Measurements from ENCODE around the gene LRRC3B. TPM values are rescaled to one million over a fixed set of nuclear protein-coding genes. Genes with fewer than 3 reads are reported as not detected.

Gene LRRC3B
- total RNA-seq, 2 donors from 2014 or later, result 0.03 TPM; not detected in 1

GRCh38 chr3:26648461-26648860 is 25.9 kb downstream of the LRRC3B start:
- no peaks in the 10 kb centered on the region for H3K36me3 Mint-ChIP-seq (ENCODE audit: low read depth)
- no peak overlapping the region for H3K4me3 Mint-ChIP-seq
- H3K9me3 Mint-ChIP-seq, result no peaks in the 10 kb centered on the region
- H3K4me1 Mint-ChIP-seq, result no peaks in the 10 kb centered on the region
- ATAC-seq (replicated peaks), result no peak
- H3K27me3 Mint-ChIP-seq, result peaks cover 3% of the 10 kb centered on the region
- no peak overlapping the region for H3K27ac Mint-ChIP-seq

GRCh38 chr3:26652164-26652563 is 29.6 kb downstream of the LRRC3B start:
- H3K36me3 Mint-ChIP-seq (ENCODE audit: low read depth), result no peaks in the 10 kb centered on the region
- H3K27ac Mint-ChIP-seq, result no peak overlapping the region
- H3K4me3 Mint-ChIP-seq, result no peak overlapping the region
- H3K27me3 Mint-ChIP-seq, result peaks cover 3% of the 10 kb centered on the region
- no peak for ATAC-seq (replicated peaks)
- no peaks in the 10 kb centered on the region for H3K4me1 Mint-ChIP-seq
- H3K9me3 Mint-ChIP-seq, result no peaks in the 10 kb centered on the region

GRCh38 chr3:26653811-26654425 is 31.3 kb downstream of the LRRC3B start:
- no peak for ATAC-seq (replicated peaks)
- Mint-ChIP-seq H3K27me3 (peaks cover 3% of the 10 kb centered on the region), H3K9me3 (no peaks in the 10 kb centered on the region), H3K4me1 (no peaks in the 10 kb centered on the region), H3K27ac (no peak overlapping the region), H3K36me3 (ENCODE audit: low read depth) (no peaks in the 10 kb centered on the region), H3K4me3 (no peak overlapping the region)

DNA sequence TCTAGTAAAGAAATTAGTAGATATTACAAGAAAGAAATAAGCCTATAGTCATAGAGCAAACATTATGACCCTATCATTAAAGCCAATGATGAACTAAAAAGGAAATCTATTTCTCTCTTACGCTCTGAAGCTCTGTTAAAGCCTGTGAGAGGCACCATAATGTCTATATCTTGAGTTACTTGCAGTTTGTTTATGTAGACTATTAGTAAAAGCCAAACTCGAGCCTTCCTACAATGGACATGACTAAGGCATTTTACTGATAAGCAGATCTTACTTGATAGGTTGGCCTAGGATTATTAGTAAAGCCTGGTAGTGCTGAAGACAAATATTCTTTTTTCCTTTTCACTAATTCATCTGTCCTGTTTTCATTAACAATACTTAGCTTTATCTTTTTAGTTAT is 32.7 kb downstream of the LRRC3B start:
- no peaks in the 10 kb centered on the region for H3K9me3 Mint-ChIP-seq
- no peak overlapping the region for H3K4me3 Mint-ChIP-seq
- no peaks in the 10 kb centered on the region for H3K36me3 Mint-ChIP-seq (ENCODE audit: low read depth)
- ATAC-seq (replicated peaks), result no peak
- peaks cover under 1% of the 10 kb centered on the region for H3K27me3 Mint-ChIP-seq
- H3K27ac Mint-ChIP-seq, result no peak overlapping the region
- H3K4me1 Mint-ChIP-seq, result no peaks in the 10 kb centered on the region

GRCh38 chr3:26657348-26657976 is 34.9 kb downstream of the LRRC3B start:
- H3K4me1 Mint-ChIP-seq, result no peaks in the 10 kb centered on the region
- H3K4me3 Mint-ChIP-seq, result no peak overlapping the region
- no peaks in the 10 kb centered on the region for H3K9me3 Mint-ChIP-seq
- no peak overlapping the region for H3K27ac Mint-ChIP-seq
- no peaks in the 10 kb centered on the region for H3K27me3 Mint-ChIP-seq
- H3K36me3 Mint-ChIP-seq (ENCODE audit: low read depth), result no peaks in the 10 kb centered on the region
- ATAC-seq (replicated peaks), result no peak

GRCh38 chr3:26668171-26668570 is 45.6 kb downstream of the LRRC3B start:
- ATAC-seq (replicated peaks), result no peak
- H3K36me3 Mint-ChIP-seq (ENCODE audit: low read depth), result no peaks in the 10 kb centered on the region
- H3K27ac Mint-ChIP-seq, result no peak overlapping the region
- no peaks in the 10 kb centered on the region for H3K4me1 Mint-ChIP-seq
- H3K9me3 Mint-ChIP-seq, result peaks cover 5% of the 10 kb centered on the region
- H3K27me3 Mint-ChIP-seq, result peaks cover 6% of the 10 kb centered on the region
- no peak overlapping the region for H3K4me3 Mint-ChIP-seq

- Mint-ChIP-seq H3K9me3 (peaks cover 5% of the 10 kb centered on the region), H3K27me3 (peaks cover 5% of the 10 kb centered on the region), H3K4me1 (no peaks in the 10 kb centered on the region), H3K4me3 (no peak overlapping the region), H3K27ac (no peak overlapping the region), H3K36me3 (ENCODE audit: low read depth) (no peaks in the 10 kb centered on the region)
- ATAC-seq (replicated peaks), result no peak
Observed at GRCh38 chr3:26668696-26669095, 46.1 kb downstream of the LRRC3B start.

DNA sequence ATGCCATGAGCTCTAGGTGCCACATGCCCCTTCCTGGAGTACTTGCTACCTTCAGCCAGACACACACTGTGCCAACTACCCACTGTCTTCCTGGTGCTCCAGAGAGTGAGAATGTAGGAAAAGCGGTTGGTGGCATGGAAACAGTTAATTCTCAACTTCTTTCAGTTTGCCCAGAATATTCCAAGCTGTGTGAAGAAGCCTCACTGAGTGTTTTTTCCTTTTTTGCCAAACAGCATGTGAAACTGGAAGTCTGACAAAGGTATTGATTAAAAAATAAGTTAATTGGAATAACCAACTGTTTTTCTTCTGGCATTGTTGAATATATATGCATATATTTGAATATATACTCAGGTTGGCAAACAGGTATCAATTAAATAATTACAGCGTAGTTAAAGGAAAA is 52.8 kb downstream of the LRRC3B start:
- Mint-ChIP-seq H3K27ac (no peak overlapping the region), H3K36me3 (ENCODE audit: low read depth) (no peaks in the 10 kb centered on the region), H3K4me1 (no peaks in the 10 kb centered on the region), H3K27me3 (no peaks in the 10 kb centered on the region), H3K4me3 (no peak overlapping the region), H3K9me3 (no peaks in the 10 kb centered on the region)
- ATAC-seq (replicated peaks), result no peak

- peaks cover 4% of the 10 kb centered on the region for H3K27me3 Mint-ChIP-seq
- no peak overlapping the region for H3K4me3 Mint-ChIP-seq
- H3K27ac Mint-ChIP-seq, result no peak overlapping the region
- H3K36me3 Mint-ChIP-seq (ENCODE audit: low read depth), result no peaks in the 10 kb centered on the region
- H3K9me3 Mint-ChIP-seq, result no peaks in the 10 kb centered on the region
- ATAC-seq (replicated peaks), result no peak
- H3K4me1 Mint-ChIP-seq, result no peaks in the 10 kb centered on the region
Observed at GRCh38 chr3:26681632-26682031, 59.1 kb downstream of the LRRC3B start.

DNA sequence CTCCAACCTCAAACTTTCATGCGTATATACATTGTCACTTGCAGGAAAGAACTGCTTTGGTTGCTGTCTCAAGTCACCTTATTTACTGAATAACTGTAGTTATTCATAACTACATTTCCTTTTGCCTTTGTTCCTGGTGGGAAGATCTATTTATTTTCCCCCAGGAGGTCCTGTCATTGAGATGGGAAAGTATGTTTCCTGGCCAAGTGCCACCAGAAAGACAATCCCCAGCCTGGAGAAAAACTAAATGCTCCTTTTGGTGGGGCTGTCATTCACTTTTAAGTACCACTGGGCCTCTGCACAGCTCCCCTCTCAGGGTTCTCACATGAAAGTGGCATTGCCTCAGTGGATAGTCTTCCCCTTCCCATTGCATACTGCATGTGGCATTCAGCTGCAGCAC is 59.8 kb downstream of the LRRC3B start:
- Mint-ChIP-seq H3K9me3 (no peaks in the 10 kb centered on the region), H3K4me1 (no peaks in the 10 kb centered on the region), H3K27ac (no peak overlapping the region), H3K36me3 (ENCODE audit: low read depth) (no peaks in the 10 kb centered on the region), H3K27me3 (peaks cover 4% of the 10 kb centered on the region), H3K4me3 (no peak overlapping the region)
- no peak for ATAC-seq (replicated peaks)

DNA sequence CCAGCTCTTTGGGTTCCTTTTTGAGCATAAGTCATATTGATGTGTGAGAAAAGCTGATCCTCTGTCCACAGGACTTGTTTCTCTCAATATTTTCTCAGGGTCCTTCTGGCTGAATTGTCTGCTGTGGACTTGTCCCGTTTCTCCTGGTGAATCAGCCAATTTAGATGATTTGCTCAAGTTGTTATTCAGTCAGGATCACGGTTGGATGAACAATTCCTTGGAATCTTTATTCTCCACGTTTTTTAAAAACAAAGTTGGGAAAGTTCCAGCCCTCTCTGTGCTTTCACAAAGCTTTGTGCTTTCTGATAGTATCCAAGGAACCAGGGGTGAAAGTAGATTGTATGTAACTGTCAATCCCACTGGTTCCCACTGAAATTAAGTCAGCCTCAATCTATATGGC is 61.3 kb downstream of the LRRC3B start:
- no peak overlapping the region for H3K27ac Mint-ChIP-seq
- no peaks in the 10 kb centered on the region for H3K4me1 Mint-ChIP-seq
- no peak overlapping the region for H3K4me3 Mint-ChIP-seq
- no peaks in the 10 kb centered on the region for H3K36me3 Mint-ChIP-seq (ENCODE audit: low read depth)
- H3K9me3 Mint-ChIP-seq, result no peaks in the 10 kb centered on the region
- peaks cover 4% of the 10 kb centered on the region for H3K27me3 Mint-ChIP-seq
- no peak for ATAC-seq (replicated peaks)

- Mint-ChIP-seq H3K4me3 (no peak overlapping the region), H3K36me3 (ENCODE audit: low read depth) (no peaks in the 10 kb centered on the region), H3K27ac (no peak overlapping the region), H3K27me3 (peaks cover 16% of the 10 kb centered on the region), H3K9me3 (no peaks in the 10 kb centered on the region), H3K4me1 (no peaks in the 10 kb centered on the region)
- ATAC-seq (replicated peaks), result no peak
Observed at GRCh38 chr3:26687466-26687865, 64.9 kb downstream of the LRRC3B start.

- Mint-ChIP-seq H3K27ac (no peak overlapping the region), H3K4me3 (no peak overlapping the region), H3K36me3 (ENCODE audit: low read depth) (no peaks in the 10 kb centered on the region), H3K9me3 (peaks cover 4% of the 10 kb centered on the region), H3K4me1 (no peaks in the 10 kb centered on the region), H3K27me3 (peaks cover 5% of the 10 kb centered on the region)
- no peak for ATAC-seq (replicated peaks)
Observed at GRCh38 chr3:26699553-26699952, 77.0 kb downstream of the LRRC3B start.

DNA sequence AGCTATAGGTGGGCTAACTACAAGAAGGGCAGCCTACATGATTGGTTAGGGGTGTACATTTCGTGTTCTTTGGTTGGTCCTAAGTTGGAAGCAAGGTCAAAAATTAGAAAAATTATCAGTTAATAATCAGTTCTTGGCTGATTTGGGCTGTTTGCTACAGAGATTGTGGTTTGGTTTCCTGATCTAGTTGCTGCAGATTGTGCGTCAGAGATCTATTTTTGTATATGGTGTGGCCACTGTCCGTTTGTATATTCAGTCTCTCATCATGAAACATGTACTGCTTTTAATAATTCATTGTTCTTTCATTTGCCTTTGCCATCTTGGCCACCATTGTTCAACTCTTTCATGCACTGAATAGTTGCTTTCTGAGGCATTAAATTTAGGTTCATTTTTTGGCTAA is 80.9 kb downstream of the LRRC3B start:
- no peaks in the 10 kb centered on the region for H3K9me3 Mint-ChIP-seq
- ATAC-seq (replicated peaks), result no peak
- no peaks in the 10 kb centered on the region for H3K36me3 Mint-ChIP-seq (ENCODE audit: low read depth)
- no peak overlapping the region for H3K27ac Mint-ChIP-seq
- no peak overlapping the region for H3K4me3 Mint-ChIP-seq
- H3K27me3 Mint-ChIP-seq, result peaks cover 3% of the 10 kb centered on the region
- H3K4me1 Mint-ChIP-seq, result no peaks in the 10 kb centered on the region

DNA sequence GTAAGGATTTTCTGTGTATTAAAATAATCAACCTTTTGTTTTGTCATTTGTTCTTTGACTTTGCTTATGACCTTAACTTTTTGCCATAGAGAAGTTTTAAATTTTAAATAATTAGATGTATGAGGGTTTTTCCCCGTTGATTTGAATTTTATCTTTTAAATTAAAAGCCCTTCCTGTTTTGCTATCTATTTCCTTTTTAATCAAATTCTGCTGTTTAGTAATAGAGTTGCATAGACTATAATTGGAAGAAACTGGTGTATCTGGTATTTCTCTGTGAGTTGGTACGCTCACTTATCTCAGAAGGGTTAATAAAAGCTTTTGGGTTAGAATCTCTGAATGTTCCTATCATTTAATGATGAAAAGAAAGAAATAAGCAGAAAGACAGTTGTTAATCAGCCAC is 82.2 kb downstream of the LRRC3B start:
- Mint-ChIP-seq H3K27ac (no peak overlapping the region), H3K9me3 (no peaks in the 10 kb centered on the region), H3K27me3 (peaks cover 3% of the 10 kb centered on the region), H3K4me3 (no peak overlapping the region), H3K36me3 (ENCODE audit: low read depth) (no peaks in the 10 kb centered on the region), H3K4me1 (no peaks in the 10 kb centered on the region)
- no peak for ATAC-seq (replicated peaks)

- no peak for ATAC-seq (replicated peaks)
- no peaks in the 10 kb centered on the region for H3K36me3 Mint-ChIP-seq (ENCODE audit: low read depth)
- no peaks in the 10 kb centered on the region for H3K9me3 Mint-ChIP-seq
Observed at GRCh38 chr3:26708501-26708900, 85.9 kb downstream of the LRRC3B start.

More at GRCh38 chr3:26708501-26708900, 85.9 kb downstream of the LRRC3B start:
- no peak overlapping the region for H3K27ac Mint-ChIP-seq
- no peak overlapping the region for H3K4me3 Mint-ChIP-seq
- H3K4me1 Mint-ChIP-seq, result no peaks in the 10 kb centered on the region
- peaks cover 3% of the 10 kb centered on the region for H3K27me3 Mint-ChIP-seq

All from activated T-helper 17 cell treated with anti-CD3 and anti-CD28 coated beads, Interleukin-2, amount 50 U/mL, for 72 hours (primary cell).